PC-3 (cell line): Measurements from ENCODE around the gene IQGAP3. TPM values are rescaled to one million over a fixed set of nuclear protein-coding genes. Genes with fewer than 3 reads are reported as not detected.
A peak's percentile ranks its signal among the peaks of the same experiment; 100 is the strongest.

ENCODE experiments used
- ATAC-seq: fragments of 200-7000 bp; cut with Tn5 transposase; 2 replicates; pipeline ENCODE4 v1.9.1; 2020; ENCODE audit warnings: mild to moderate bottlenecking, moderate library complexity
- BruUV-seq: library from RNA; stranded (reverse); fragments of 400-500 nt; replicated peaks from 2 replicates; lab custom pipeline; 2021; lab: Mats Ljungman, UMichigan
- CTCF ChIA-PET: fragments of 300-600 bp; sonication (Branson Sonifier 250); formaldehyde crosslinking; loops from one replicate; lab custom pipeline; 2022; ENCODE audit warnings: antibody characterized with exemption; lab: Charles Lee
- POLR2A ChIA-PET: fragments of 300-600 bp; sonication (Branson Sonifier 250); formaldehyde crosslinking; loops from one replicate; lab custom pipeline; 2022; ENCODE audit warnings: antibody characterized with exemption; ENCODE audit not compliant: unreplicated experiment; lab: Charles Lee
- DNase-seq: peaks from one replicate; pipeline ENCODE4 v3.0.0-alpha.2; 2015
- H2AFZ ChIP-seq: fragments of 300-600 bp; sonication (generic); 2 replicates; pipeline ENCODE4 v1.6.0; 2016; ENCODE audit warnings: antibody characterized with exemption, low read length
- H3F3A ChIP-seq: fragments of 300-600 bp; sonication (generic); one replicate; pipeline ENCODE4 v1.6.0; 2017; ENCODE audit warnings: antibody characterized with exemption, low read length, control low read depth, mild to moderate bottlenecking; ENCODE audit not compliant: unreplicated experiment
- H3K27ac ChIP-seq: fragments of 300-600 bp; sonication (generic); 2 replicates; pipeline ENCODE4 v1.5.1; 2016; ENCODE audit warnings: mild to moderate bottlenecking, low read length
- H3K27me3 ChIP-seq: fragments of 300-600 bp; sonication (generic); 2 replicates; pipeline ENCODE4 v1.6.1; 2016; ENCODE audit warnings: low read length, mixed read lengths
- H3K36me3 ChIP-seq: fragments of 300-600 bp; sonication (generic); 2 replicates; pipeline ENCODE4 v1.6.1; 2016; ENCODE audit warnings: low read depth, mixed run types, low read length, mixed read lengths
- H3K4me1 ChIP-seq: fragments of 300-600 bp; sonication (generic); 2 replicates; pipeline ENCODE4 v1.5.1; 2016; ENCODE audit warnings: low read length; ENCODE audit not compliant: insufficient read depth
- H3K4me2 ChIP-seq: fragments of 300-600 bp; sonication (generic); 2 replicates; pipeline ENCODE4 v1.6.0; 2016; ENCODE audit warnings: low read length
- H3K4me3 ChIP-seq: fragments of 300-600 bp; sonication (generic); 2 replicates; pipeline ENCODE4 v1.5.1; 2016; ENCODE audit warnings: mild to moderate bottlenecking, low read length, mixed read lengths
- H3K79me2 ChIP-seq: fragments of 300-600 bp; sonication (generic); 2 replicates; pipeline ENCODE4 v1.6.1; 2017; ENCODE audit warnings: low read length, mixed read lengths
- H3K9ac ChIP-seq: fragments of 300-600 bp; sonication (generic); 2 replicates; pipeline ENCODE4 v1.6.0; 2016; ENCODE audit warnings: mild to moderate bottlenecking, low read length
- H3K9me2 ChIP-seq: fragments of 300-600 bp; sonication (generic); replicated peaks from 2 replicates; pipeline ENCODE4 v1.6.1; 2016; ENCODE audit warnings: mixed run types, low read length, mixed read lengths
- H3K9me3 ChIP-seq: fragments of 300-600 bp; sonication (generic); 2 replicates; pipeline ENCODE4 v1.6.1; 2016; ENCODE audit warnings: low read length, mixed read lengths
- H4K20me1 ChIP-seq: fragments of 300-600 bp; sonication (generic); 2 replicates; pipeline ENCODE4 v1.6.1; 2016; ENCODE audit warnings: low read length, mixed read lengths
- EZH2 ChIP-seq: fragments of 300-600 bp; sonication (generic); IDR thresholded peaks from one replicate; pipeline ENCODE4 v1.6.1; 2017; ENCODE audit warnings: antibody characterized with exemption, mild to moderate bottlenecking, low read length; ENCODE audit not compliant: unreplicated experiment
- EZH2phosphoT487 ChIP-seq: fragments of 300-600 bp; sonication (generic); IDR thresholded peaks from 2 replicates; pipeline ENCODE4 v1.6.1; 2018; ENCODE audit warnings: mild to moderate bottlenecking, antibody characterized with exemption, low read length, borderline replicate concordance
- intact Hi-C: fragments of 100-400 bp; cut with micrococcal nuclease; formaldehyde crosslinking; loops from 2 replicates; pipeline ENCODE4 v1.9.0; 2023
- total RNA-seq: library from RNA; depleted of rRNA; stranded (reverse); fragments of >200 nt; gene quantifications from 2 replicates; pipeline ENCODE4 v1.2.3, GENCODE V29; 2014
- TF ChIP-seq, protein P1 (sequence below): fragments of 300-600 bp; sonication (generic); conservative IDR thresholded peaks from 2 replicates; pipeline ENCODE4 v1.5.1; 2017; ENCODE audit warnings: antibody characterized with exemption, low read depth, mild to moderate bottlenecking, low read length

IQGAP3 gene
- total RNA-seq, 1 experiment from 2014 or later = 54.3 TPM

DNA sequence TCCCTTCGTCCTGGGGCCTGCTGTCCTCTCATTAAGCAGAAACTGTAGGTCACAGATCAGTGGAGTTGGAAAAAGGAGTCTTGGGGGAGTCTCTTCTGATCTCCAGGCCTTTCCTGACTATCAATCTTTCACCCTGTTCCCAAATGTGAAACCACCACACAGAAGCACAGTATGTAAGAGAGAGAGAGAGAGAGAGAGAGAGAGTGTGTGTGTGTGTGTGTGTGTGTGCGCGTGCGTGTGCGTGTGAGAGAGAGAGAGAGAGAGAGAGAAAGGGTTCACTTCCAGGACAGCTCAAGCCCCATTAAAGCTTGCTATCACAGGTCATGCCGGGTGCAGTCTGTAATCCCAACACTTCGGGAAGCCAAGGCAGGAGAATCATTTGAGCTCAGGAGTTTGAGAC lies 5.7 kb upstream of the IQGAP3 start:
- POLR2A ChIA-PET = no interaction called here
- DNase-seq (no peak), ATAC-seq (no peak)
- Histone ChIP-seq H3K36me3 (no peaks in the 10 kb centered on the region), H3F3A (no peaks in the 10 kb centered on the region), H3K27me3 (no peaks in the 10 kb centered on the region), H3K9me3 (no peaks in the 10 kb centered on the region), H3K27ac (no peak overlapping the region), H3K4me2 (no peak overlapping the region), H2AFZ (no peak overlapping the region), H3K4me1 (no peaks in the 10 kb centered on the region), H4K20me1 (no peaks in the 10 kb centered on the region), H3K79me2 (no peaks in the 10 kb centered on the region), H3K9me2 (no peaks in the 10 kb centered on the region), H3K4me3 (no peak overlapping the region), H3K9ac (no peak overlapping the region)
- CTCF ChIA-PET = interaction anchor here (0.6 kb wide), 1 partner anchor 39 kb away, joined by 8 read pairs; no protein-coding TSS in a partner anchor
- TF ChIP-seq, protein P1, sequence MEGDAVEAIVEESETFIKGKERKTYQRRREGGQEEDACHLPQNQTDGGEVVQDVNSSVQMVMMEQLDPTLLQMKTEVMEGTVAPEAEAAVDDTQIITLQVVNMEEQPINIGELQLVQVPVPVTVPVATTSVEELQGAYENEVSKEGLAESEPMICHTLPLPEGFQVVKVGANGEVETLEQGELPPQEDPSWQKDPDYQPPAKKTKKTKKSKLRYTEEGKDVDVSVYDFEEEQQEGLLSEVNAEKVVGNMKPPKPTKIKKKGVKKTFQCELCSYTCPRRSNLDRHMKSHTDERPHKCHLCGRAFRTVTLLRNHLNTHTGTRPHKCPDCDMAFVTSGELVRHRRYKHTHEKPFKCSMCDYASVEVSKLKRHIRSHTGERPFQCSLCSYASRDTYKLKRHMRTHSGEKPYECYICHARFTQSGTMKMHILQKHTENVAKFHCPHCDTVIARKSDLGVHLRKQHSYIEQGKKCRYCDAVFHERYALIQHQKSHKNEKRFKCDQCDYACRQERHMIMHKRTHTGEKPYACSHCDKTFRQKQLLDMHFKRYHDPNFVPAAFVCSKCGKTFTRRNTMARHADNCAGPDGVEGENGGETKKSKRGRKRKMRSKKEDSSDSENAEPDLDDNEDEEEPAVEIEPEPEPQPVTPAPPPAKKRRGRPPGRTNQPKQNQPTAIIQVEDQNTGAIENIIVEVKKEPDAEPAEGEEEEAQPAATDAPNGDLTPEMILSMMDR = no peak
- no peak for TF ChIP-seq EZH2
- intact Hi-C loops = no loop called here
- no TSS peak for BruUV-seq

DNA sequence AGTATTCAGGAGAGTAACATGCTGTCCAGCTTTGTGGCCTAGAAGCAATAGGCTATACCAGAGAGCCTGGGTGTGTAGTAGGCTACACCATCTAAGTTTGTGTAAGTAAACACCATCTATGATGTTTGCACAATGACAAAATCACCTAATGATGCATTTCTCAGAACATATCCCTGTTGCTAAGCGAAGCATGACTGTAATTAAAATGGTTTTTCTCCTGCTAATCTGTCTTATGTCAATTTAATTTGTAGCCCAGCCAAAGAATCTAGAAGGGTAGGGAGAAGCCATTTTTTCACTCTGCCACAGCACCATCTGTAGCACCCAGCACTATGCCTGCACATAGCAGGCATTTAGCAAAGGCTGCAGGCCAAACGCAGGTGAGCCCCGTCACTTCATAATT lies 5.2 kb upstream of the IQGAP3 start:
- TF ChIP-seq, protein P1 = no peak
- no peak for TF ChIP-seq EZH2
- TF ChIP-seq EZH2phosphoT487 = no peak
- Histone ChIP-seq H3K27ac (no peak overlapping the region), H3K4me1 (0 out of 2 replicates have a peak, but pooled peaks cover 3% of the 10 kb centered on the region), H3K4me3 (no peak overlapping the region), H3K79me2 (no peaks in the 10 kb centered on the region), H3K9me3 (no peaks in the 10 kb centered on the region), H3K4me2 (no peak overlapping the region), H3K27me3 (no peaks in the 10 kb centered on the region), H3F3A (no peaks in the 10 kb centered on the region), H3K9ac (no peak overlapping the region), H3K36me3 (no peaks in the 10 kb centered on the region), H3K9me2 (no peaks in the 10 kb centered on the region), H4K20me1 (no peaks in the 10 kb centered on the region), H2AFZ (no peak overlapping the region)
- ChIA-PET POLR2A (interaction anchor here (1.0 kb wide), 1 partner anchor 76 kb away, joined by 4 read pairs; no protein-coding TSS in a partner anchor), CTCF (no interaction called here)
- intact Hi-C loops = no loop called here
- no TSS peak for BruUV-seq
- ATAC-seq (peak; percentile 79), DNase-seq (peak; percentile 37)

DNA sequence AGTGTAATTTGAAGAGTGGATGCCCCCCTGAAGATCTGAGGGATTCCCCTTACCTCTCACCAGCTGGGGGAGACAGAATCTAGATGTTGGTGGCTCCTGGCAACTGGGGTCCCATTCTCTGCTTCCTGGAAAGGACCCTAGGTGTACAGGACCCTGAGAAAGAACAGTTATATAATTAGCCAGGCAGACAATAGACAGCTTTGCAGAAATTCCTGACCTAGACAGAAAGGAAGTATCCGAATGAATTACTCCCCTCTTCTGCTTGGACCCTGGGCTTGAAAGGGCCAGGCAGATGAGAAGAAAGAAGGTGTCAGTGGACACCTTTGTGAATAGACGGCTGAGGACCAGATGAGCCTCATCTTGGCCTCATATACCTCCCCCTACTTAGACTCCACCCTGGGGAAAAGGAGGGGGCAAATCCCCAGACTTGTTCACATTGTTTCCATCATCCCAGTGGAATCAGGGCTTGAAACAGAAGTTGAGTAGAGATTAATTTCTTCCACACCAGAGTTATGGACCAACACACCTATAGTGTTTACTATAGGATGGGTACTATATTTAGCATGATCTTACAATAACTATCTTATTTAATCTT lies 1.8 kb upstream of the IQGAP3 start:
- DNase-seq (no peak), ATAC-seq (no peak)
- Histone ChIP-seq H3K27me3 (no peaks in the 10 kb centered on the region), H3K4me2 (no peak overlapping the region), H4K20me1 (no peaks in the 10 kb centered on the region), H3K9me3 (no peaks in the 10 kb centered on the region), H3K9me2 (no peaks in the 10 kb centered on the region), H3K9ac (no peak overlapping the region), H3K79me2 (peaks cover 27% of the 10 kb centered on the region), H3K4me1 (peaks cover 19% of the 10 kb centered on the region), H2AFZ (no peak overlapping the region), H3K4me3 (no peak overlapping the region), H3F3A (no peaks in the 10 kb centered on the region), H3K36me3 (peaks cover 6% of the 10 kb centered on the region; the same call in 1 of the 2 replicates), H3K27ac (no peak overlapping the region)
- no TSS peak for BruUV-seq
- CTCF ChIA-PET = interaction anchor here (0.6 to 1.0 kb wide), 2 partner anchors 50 to 1401 kb away, joined by 5 to 6 read pairs; partner anchors contain the start of gene KRTCAP2
- intact Hi-C loops = no loop called here
- POLR2A ChIA-PET = interaction anchor here (0.5 to 0.6 kb wide), 2 partner anchors 69 to 74 kb away, joined by 3 to 8 read pairs; partner anchors contain the start of gene MEF2D
- TF ChIP-seq EZH2 = no peak
- TF ChIP-seq EZH2phosphoT487 = no peak
- TF ChIP-seq, protein P1 = no peak
